Measurements from ENCODE around the gene CRYBG3.
A peak's percentile ranks its signal among the peaks of the same experiment; 100 is the strongest.

CRYBG3 gene

GRCh38 chr3:97835761-97836160, 13.9 kb downstream of the CRYBG3 start:
- Histone ChIP-seq H3K4me2 (ENCODE audit: low read length) (no peak overlapping the region), H3K79me2 (ENCODE audit: control insufficient read depth, insufficient read depth, low read length, poor library complexity) (no peaks in the 10 kb centered on the region), H3K23ac (ENCODE audit: low read length) (no peak overlapping the region), H2AK5ac (ENCODE audit: low read length) (no peak overlapping the region), H4K91ac (ENCODE audit: low read depth, low read length) (no peak overlapping the region), H3K4me3 (ENCODE audit: low read depth, low read length) (no peak overlapping the region), H3K9me3 (ENCODE audit: insufficient read depth, low read depth, low read length) (no peaks in the 10 kb centered on the region), H2BK120ac (ENCODE audit: insufficient read depth, low read length, poor library complexity) (no peak overlapping the region), H2AFZ (ENCODE audit: insufficient read depth, low read length, poor library complexity) (no peak overlapping the region), H4K8ac (ENCODE audit: low read depth, low read length) (no peak overlapping the region), H2BK12ac (ENCODE audit: low read length) (no peak overlapping the region), H3K9ac (ENCODE audit: low read length) (no peak overlapping the region), H3K36me3 (ENCODE audit: control insufficient read depth in 1 of 2, insufficient read depth in 2 of 2, low read length in 2 of 2) (no peaks in the 10 kb centered on the region), H4K12ac (ENCODE audit: low read depth, low read length) (no peak overlapping the region), H3K4ac (ENCODE audit: low read depth, low read length) (no peak overlapping the region), H3K27me3 (ENCODE audit: insufficient read depth, low read length) (no peaks in the 10 kb centered on the region), H2BK5ac (ENCODE audit: low read depth, low read length, poor library complexity) (no peak overlapping the region), H3K14ac (ENCODE audit: low read length) (no peak overlapping the region), H3K27ac (ENCODE audit: low read depth, low read length) (no peak overlapping the region), H3K79me1 (ENCODE audit: low read length) (no peaks in the 10 kb centered on the region), H3K4me1 (ENCODE audit: control insufficient read depth in 1 of 2, insufficient read depth in 2 of 2, low read length in 2 of 2) (no peaks in the 10 kb centered on the region), H3K18ac (ENCODE audit: low read length) (no peak overlapping the region)
- no peak for DNase-seq
- WGBS (ENCODE audit: extremely low coverage, insufficient coverage, insufficient read length) = no CpG with 5 or more reads among the region's 5 CpGs

- Histone ChIP-seq H4K8ac (ENCODE audit: low read depth, low read length) (no peak overlapping the region), H4K91ac (ENCODE audit: low read depth, low read length) (no peak overlapping the region), H2BK5ac (ENCODE audit: low read depth, low read length, poor library complexity) (no peak overlapping the region), H3K4me2 (ENCODE audit: low read length) (no peak overlapping the region), H4K12ac (ENCODE audit: low read depth, low read length) (no peak overlapping the region), H2BK120ac (ENCODE audit: insufficient read depth, low read length, poor library complexity) (no peak overlapping the region), H3K4me1 (ENCODE audit: control insufficient read depth in 1 of 2, insufficient read depth in 2 of 2, low read length in 2 of 2) (no peaks in the 10 kb centered on the region), H3K9ac (ENCODE audit: low read length) (no peak overlapping the region), H3K9me3 (ENCODE audit: insufficient read depth, low read depth, low read length) (no peaks in the 10 kb centered on the region), H3K4ac (ENCODE audit: low read depth, low read length) (no peak overlapping the region), H2BK12ac (ENCODE audit: low read length) (no peak overlapping the region), H3K23ac (ENCODE audit: low read length) (no peak overlapping the region), H3K4me3 (ENCODE audit: low read depth, low read length) (no peak overlapping the region), H3K79me1 (ENCODE audit: low read length) (no peaks in the 10 kb centered on the region), H3K18ac (ENCODE audit: low read length) (no peak overlapping the region), H3K79me2 (ENCODE audit: control insufficient read depth, insufficient read depth, low read length, poor library complexity) (no peaks in the 10 kb centered on the region), H2AK5ac (ENCODE audit: low read length) (no peak overlapping the region), H2AFZ (ENCODE audit: insufficient read depth, low read length, poor library complexity) (no peak overlapping the region), H3K27me3 (ENCODE audit: insufficient read depth, low read length) (no peaks in the 10 kb centered on the region), H3K27ac (ENCODE audit: low read depth, low read length) (no peak overlapping the region), H3K14ac (ENCODE audit: low read length) (no peak overlapping the region), H3K36me3 (ENCODE audit: control insufficient read depth in 1 of 2, insufficient read depth in 2 of 2, low read length in 2 of 2) (no peaks in the 10 kb centered on the region)
- DNase-seq = peak; percentile 70 to 90
- WGBS (ENCODE audit: extremely low coverage, insufficient coverage, insufficient read length) = no CpG with 5 or more reads among the region's 3 CpGs
Measured at GRCh38 chr3:97838393-97838792, 16.6 kb downstream of the CRYBG3 start.

GRCh38 chr3:97839944-97840343, 18.1 kb downstream of the CRYBG3 start:
- no peak overlapping the region for H3K18ac ChIP-seq (ENCODE audit: low read length)
- no peak overlapping the region for H2AK5ac ChIP-seq (ENCODE audit: low read length)
- no peaks in the 10 kb centered on the region for H3K4me1 ChIP-seq (ENCODE audit: control insufficient read depth in 1 of 2, insufficient read depth in 2 of 2, low read length in 2 of 2)
- H4K12ac ChIP-seq (ENCODE audit: low read depth, low read length) = no peak overlapping the region
- H3K36me3 ChIP-seq (ENCODE audit: control insufficient read depth in 1 of 2, insufficient read depth in 2 of 2, low read length in 2 of 2) = no peaks in the 10 kb centered on the region
- H3K23ac ChIP-seq (ENCODE audit: low read length) = no peak overlapping the region
- no peak overlapping the region for H4K8ac ChIP-seq (ENCODE audit: low read depth, low read length)
- H2BK12ac ChIP-seq (ENCODE audit: low read length) = no peak overlapping the region
- H3K79me2 ChIP-seq (ENCODE audit: control insufficient read depth, insufficient read depth, low read length, poor library complexity) = no peaks in the 10 kb centered on the region
- no peak overlapping the region for H3K4me2 ChIP-seq (ENCODE audit: low read length)
- H2AFZ ChIP-seq (ENCODE audit: insufficient read depth, low read length, poor library complexity) = no peak overlapping the region
- no peak overlapping the region for H3K4ac ChIP-seq (ENCODE audit: low read depth, low read length)
- no peak overlapping the region for H2BK5ac ChIP-seq (ENCODE audit: low read depth, low read length, poor library complexity)
- no peaks in the 10 kb centered on the region for H3K27me3 ChIP-seq (ENCODE audit: insufficient read depth, low read length)
- no peak overlapping the region for H3K14ac ChIP-seq (ENCODE audit: low read length)
- H3K27ac ChIP-seq (ENCODE audit: low read depth, low read length) = no peak overlapping the region
- H3K9ac ChIP-seq (ENCODE audit: low read length) = no peak overlapping the region
- no peak overlapping the region for H2BK120ac ChIP-seq (ENCODE audit: insufficient read depth, low read length, poor library complexity)
- no peaks in the 10 kb centered on the region for H3K79me1 ChIP-seq (ENCODE audit: low read length)
- H4K91ac ChIP-seq (ENCODE audit: low read depth, low read length) = no peak overlapping the region
- no peak overlapping the region for H3K4me3 ChIP-seq (ENCODE audit: low read depth, low read length)
- no CpG with 5 or more reads among the region's 2 CpGs for WGBS (ENCODE audit: extremely low coverage, insufficient coverage, insufficient read length)
- H3K9me3 ChIP-seq (ENCODE audit: insufficient read depth, low read depth, low read length) = no peaks in the 10 kb centered on the region
- peak in 1 of 2 donors; percentile 1 for DNase-seq

GRCh38 chr3:97841304-97841703, 19.5 kb downstream of the CRYBG3 start:
- H3K9ac ChIP-seq (ENCODE audit: low read length) = no peak overlapping the region
- no peak overlapping the region for H3K27ac ChIP-seq (ENCODE audit: low read depth, low read length)
- H4K91ac ChIP-seq (ENCODE audit: low read depth, low read length) = no peak overlapping the region
- WGBS (ENCODE audit: extremely low coverage, insufficient coverage, insufficient read length) = no CpG with 5 or more reads among the region's 8 CpGs
- H3K36me3 ChIP-seq (ENCODE audit: control insufficient read depth in 1 of 2, insufficient read depth in 2 of 2, low read length in 2 of 2) = no peaks in the 10 kb centered on the region
- H3K9me3 ChIP-seq (ENCODE audit: insufficient read depth, low read depth, low read length) = no peaks in the 10 kb centered on the region
- H3K4me1 ChIP-seq (ENCODE audit: control insufficient read depth in 1 of 2, insufficient read depth in 2 of 2, low read length in 2 of 2) = no peaks in the 10 kb centered on the region
- H3K27me3 ChIP-seq (ENCODE audit: insufficient read depth, low read length) = no peaks in the 10 kb centered on the region
- no peak overlapping the region for H2BK120ac ChIP-seq (ENCODE audit: insufficient read depth, low read length, poor library complexity)
- no peaks in the 10 kb centered on the region for H3K79me1 ChIP-seq (ENCODE audit: low read length)
- H4K8ac ChIP-seq (ENCODE audit: low read depth, low read length) = no peak overlapping the region
- H3K4ac ChIP-seq (ENCODE audit: low read depth, low read length) = no peak overlapping the region
- H3K4me3 ChIP-seq (ENCODE audit: low read depth, low read length) = no peak overlapping the region
- H3K23ac ChIP-seq (ENCODE audit: low read length) = no peak overlapping the region
- H2BK12ac ChIP-seq (ENCODE audit: low read length) = no peak overlapping the region
- no peaks in the 10 kb centered on the region for H3K79me2 ChIP-seq (ENCODE audit: control insufficient read depth, insufficient read depth, low read length, poor library complexity)
- no peak overlapping the region for H4K12ac ChIP-seq (ENCODE audit: low read depth, low read length)
- DNase-seq = no peak
- no peak overlapping the region for H3K4me2 ChIP-seq (ENCODE audit: low read length)
- H2AFZ ChIP-seq (ENCODE audit: insufficient read depth, low read length, poor library complexity) = no peak overlapping the region
- no peak overlapping the region for H3K18ac ChIP-seq (ENCODE audit: low read length)
- no peak overlapping the region for H2BK5ac ChIP-seq (ENCODE audit: low read depth, low read length, poor library complexity)
- H3K14ac ChIP-seq (ENCODE audit: low read length) = no peak overlapping the region
- H2AK5ac ChIP-seq (ENCODE audit: low read length) = no peak overlapping the region

Data from trophoblast cell (in vitro differentiated cells and primary cell).